Suprapubic skin (tissue), 4 donors: ENCODE measurements around the gene ENG.

Experiments
- EP300 ChIP-seq: sonication (generic); formaldehyde crosslinking; IDR thresholded peaks from one replicate; pipeline ENCODE4 v1.6.1; 2017; ENCODE audit warnings: antibody characterized with exemption
- POLR2A ChIP-seq, 2 donors: fragments of 450-650 bp; IDR thresholded peaks; one replicate each; pipeline ENCODE4 v1.6.1; 2017; ENCODE audit warnings: antibody characterized with exemption in 2 of 2, mild to moderate bottlenecking in 2 of 2, moderate library complexity in 2 of 2
- POLR2AphosphoS5 ChIP-seq, 3 donors: sonication (generic); formaldehyde crosslinking; IDR thresholded peaks; one replicate each; pipeline ENCODE4 v1.6.1; 2017; ENCODE audit warnings: antibody characterized with exemption in 3 of 3
- TF ChIP-seq, protein P1 (sequence below), 2 donors: fragments of 200-600 bp in 1 of 2; fragments of 450-650 bp in 1 of 2; sonication (generic) in 1 of 2; IDR thresholded peaks; one replicate each; pipeline ENCODE4 v1.5.1; 2016 to 2019; ENCODE audit warnings: antibody characterized with exemption in 2 of 2, mild to moderate bottlenecking in 1 of 2, moderate library complexity in 1 of 2

DNA sequence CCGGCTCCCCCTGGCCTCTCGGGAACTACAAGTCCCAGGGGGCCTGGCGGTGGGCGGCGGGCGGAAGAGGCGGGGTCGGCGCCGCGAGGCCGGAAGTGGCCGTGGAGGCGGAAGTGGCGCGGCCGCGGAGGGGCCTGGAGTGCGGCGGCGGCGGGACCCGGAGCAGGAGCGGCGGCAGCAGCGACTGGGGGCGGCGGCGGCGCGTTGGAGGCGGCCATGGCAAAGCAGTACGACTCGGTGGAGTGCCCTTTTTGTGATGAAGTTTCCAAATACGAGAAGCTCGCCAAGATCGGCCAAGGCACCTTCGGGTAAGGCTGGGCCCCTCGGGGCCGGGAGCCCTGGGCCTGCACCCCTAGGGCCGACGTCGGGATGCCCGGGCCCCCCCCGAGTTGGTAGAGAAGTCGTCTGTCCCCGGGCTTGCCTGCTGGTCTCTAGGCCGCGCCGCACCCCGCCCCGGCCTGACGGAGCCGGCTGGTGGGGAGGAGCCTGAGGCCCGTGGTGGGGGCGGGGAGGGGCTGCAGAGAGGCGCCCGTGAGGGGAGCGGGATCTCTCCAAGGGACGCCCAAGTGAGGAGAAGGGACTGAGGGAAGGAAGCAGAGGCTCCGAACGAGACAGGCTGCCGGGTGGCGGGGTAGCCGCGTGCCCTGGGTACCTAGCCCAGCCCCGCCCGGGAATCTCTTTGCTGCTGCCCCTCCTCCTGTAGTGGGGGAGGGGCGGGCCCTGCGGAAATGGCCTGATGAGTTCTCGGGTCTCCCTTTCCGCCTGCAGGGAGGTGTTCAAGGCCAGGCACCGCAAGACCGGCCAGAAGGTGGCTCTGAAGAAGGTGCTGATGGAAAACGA is 68.3 kb downstream of the ENG start, which contains the start of gene CDK9:
- TF ChIP-seq POLR2A (IDR thresholded peaks at IDR 0.05) (peak; percentile 38 to 63), POLR2AphosphoS5 (IDR thresholded peaks at IDR 0.05) (peak in 1 of 3 donors; percentile 34), EP300 (no peak)
- TF ChIP-seq, protein P1, sequence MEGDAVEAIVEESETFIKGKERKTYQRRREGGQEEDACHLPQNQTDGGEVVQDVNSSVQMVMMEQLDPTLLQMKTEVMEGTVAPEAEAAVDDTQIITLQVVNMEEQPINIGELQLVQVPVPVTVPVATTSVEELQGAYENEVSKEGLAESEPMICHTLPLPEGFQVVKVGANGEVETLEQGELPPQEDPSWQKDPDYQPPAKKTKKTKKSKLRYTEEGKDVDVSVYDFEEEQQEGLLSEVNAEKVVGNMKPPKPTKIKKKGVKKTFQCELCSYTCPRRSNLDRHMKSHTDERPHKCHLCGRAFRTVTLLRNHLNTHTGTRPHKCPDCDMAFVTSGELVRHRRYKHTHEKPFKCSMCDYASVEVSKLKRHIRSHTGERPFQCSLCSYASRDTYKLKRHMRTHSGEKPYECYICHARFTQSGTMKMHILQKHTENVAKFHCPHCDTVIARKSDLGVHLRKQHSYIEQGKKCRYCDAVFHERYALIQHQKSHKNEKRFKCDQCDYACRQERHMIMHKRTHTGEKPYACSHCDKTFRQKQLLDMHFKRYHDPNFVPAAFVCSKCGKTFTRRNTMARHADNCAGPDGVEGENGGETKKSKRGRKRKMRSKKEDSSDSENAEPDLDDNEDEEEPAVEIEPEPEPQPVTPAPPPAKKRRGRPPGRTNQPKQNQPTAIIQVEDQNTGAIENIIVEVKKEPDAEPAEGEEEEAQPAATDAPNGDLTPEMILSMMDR (IDR thresholded peaks at IDR 0.05): no peak
